NCI-H2227 (cell line): ENCODE data around the gene KLKB1.

Source experiments
- DNase-seq: peaks from one replicate; lab custom pipeline; 2025; ENCODE audit not compliant: unreplicated experiment; lab: John Stamatoyannopoulos, UW

The KLKB1 gene

DNA sequence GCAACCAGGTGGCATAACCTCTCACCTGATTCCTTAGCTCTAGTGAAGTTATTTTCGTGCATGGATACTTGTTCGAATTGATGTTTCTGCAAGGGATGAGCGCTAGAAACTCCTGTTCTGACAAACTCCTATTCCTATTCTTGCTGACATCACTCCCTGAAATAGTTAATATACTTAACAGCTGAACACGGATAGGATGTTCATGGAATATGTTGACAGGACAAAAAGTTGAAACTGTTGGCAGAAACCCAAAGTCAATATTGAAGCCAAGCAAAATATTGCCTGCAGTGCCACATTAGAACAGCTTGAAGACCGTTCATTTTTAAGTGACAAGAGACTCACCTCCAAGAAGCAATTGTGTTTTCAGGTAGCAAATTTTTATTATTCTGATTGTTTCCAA lies at the start of gene KLKB1:
Gene KLKB1 (plus strand): TSS at position 287 of the 400 bp plus-strand sequence. CDS start 689 bp downstream, outside the sequence.
- DNase-seq = no peak

DNA sequence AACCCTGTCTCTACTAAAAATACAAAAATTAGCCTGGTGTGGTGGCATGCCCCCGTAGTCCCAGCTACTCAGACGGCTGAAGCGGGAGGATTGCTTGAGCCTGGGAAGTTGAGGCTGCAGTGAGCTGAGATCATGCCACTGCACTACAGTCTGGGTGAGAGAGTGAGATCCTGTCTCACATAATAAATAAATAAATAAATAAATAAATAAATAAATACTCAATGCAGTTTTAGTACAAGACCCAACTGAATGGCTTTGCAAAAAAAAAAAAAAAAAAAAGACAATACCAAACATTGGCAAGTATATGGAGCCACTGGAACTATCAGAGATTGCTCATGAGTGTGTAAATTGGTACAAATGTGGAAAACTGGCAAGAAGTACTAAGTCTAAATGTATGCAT lies 39.2 kb upstream of the KLKB1 start:
- no peak for DNase-seq

DNA sequence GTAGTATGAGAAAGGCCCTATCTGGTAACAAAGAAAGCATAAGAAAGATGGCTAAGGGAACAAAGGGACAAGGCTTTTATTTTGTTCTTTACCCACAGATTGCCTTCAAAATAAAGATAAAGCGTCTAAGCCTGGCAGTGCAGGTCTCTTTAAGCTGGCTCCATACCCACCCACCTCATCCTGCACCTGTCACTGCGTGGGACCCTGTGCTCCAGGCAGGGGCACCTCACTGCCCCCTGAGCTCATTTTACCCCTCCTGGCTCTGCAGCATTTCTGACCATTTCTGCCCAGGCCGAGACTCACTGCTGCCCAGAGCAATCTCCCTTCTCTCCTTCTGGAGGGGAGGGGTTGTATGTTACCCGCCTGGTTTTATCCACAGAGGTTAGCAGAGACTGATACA lies 37.7 kb upstream of the KLKB1 start:
- DNase-seq = no peak

DNA sequence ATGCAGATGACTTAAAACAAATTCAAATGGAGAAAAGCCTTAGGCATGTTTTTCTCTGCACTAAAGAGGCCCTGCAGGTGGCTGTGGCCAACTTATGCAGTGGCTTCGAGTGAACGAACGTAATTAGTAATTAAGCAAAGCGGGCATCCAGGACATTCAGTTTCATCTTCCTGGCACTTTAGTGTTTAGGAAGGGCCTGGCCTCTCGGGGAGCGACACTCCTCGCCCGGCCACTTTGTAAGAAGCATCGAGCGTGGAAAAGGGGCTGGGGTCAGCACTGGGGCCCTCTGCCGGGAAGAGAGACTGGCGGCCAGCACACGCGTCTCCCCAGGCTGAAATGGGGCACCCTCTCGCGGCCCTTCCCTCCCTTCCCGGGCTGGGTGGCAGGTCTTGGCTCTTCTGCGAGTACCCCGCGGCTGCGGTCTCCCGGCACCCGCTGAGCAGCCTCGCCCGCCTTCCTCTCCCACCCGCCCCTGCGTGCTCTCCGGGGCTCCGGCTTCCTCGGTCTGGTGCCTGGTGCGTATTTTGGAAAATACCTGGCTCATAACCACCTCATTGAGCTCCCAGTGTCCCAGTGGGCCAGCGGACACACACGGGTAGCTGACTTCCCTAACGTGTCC lies 36.6 kb upstream of the KLKB1 start:
- peak; percentile 36 for DNase-seq

DNA sequence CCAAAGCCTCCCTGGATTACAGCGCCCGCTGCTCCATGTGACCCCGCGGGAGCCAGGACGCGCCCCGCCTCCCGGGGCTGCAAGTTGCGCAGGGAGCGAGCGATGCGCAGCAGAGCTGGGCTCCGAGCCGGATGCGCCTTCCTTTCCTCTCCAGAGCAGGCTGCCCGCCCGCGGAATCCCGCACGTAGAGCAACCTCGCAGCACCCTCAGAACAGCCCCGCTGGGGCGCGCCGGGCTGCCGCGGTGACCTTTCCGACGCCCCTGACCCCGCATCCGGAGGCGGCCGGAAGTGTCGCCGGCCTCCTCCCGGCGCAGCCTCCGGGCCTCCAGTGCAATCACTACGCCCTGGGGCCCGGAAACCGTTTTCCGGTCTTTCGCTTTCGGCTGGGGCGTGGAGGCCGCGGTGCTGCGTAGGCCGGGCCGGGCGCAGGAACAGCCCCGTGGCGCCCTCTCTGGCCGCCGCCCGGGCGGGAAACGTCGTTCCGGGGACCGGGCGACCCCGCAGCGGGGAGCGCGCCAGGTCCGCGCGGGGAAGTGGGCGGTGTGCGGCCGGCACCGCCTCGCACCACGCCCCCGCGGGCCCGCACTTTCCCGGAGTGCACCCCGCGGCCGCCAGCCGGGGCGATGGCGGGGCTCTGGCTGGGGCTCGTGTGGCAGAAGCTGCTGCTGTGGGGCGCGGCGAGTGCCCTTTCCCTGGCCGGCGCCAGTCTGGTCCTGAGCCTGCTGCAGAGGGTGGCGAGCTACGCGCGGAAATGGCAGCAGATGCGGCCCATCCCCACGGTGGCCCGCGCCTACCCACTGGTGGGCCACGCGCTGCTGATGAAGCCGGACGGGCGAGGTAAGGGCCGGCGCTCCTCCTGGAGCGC lies 35.9 kb upstream of the KLKB1 start, which contains the start of gene CYP4V2:
Gene CYP4V2 (plus strand): TSS at position 368 of the 866 bp plus-strand sequence. CDS start 257 bp downstream, at position 625.
- DNase-seq = peak; percentile 75

DNA sequence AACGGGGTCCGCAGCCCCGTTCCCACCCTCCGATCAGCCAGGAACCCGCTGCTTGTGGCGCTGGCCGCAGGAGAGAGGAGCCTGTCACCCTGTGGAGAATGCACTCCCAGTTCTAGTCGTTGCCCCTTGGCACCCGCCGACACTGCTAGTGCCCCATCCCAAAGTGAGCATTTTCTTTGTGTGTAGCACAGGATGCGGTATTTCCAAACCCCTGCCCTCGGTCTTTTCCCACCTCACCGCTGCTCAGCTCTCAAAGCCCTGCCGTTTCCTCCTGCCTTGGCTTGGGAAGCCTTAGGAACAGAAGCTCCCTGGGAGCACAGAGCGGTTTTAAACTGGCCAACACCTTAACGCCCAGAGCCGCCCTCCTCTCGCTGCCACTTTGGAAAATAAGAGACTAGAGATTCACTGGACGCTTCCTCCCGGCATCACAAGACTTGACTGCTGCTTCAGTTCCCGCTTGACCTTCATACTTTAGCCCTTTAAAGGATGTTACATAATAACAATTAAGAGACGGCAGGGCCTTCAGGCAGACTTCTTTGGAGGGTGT lies 35.2 kb upstream of the KLKB1 start:
- DNase-seq = peak; percentile 35

DNA sequence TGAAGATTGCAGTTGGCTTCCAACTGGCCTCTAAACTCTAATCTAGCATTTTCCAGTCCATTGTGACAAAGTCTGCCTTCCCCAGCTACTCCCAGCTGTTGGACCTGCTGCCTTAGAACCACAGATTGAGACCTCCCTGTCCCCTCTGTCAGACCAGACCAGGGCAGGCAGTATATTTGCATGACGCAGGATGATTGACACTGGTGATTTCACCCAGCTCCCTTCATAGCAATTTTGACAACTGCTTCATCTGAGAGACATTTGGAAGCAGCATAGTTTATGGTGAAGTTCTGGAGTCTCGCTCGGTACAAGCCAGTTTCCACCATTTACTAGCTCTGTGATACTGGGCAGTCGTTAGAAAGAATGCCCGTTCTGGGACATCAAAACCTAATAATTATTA lies 33.5 kb upstream of the KLKB1 start:
- no peak for DNase-seq

DNA sequence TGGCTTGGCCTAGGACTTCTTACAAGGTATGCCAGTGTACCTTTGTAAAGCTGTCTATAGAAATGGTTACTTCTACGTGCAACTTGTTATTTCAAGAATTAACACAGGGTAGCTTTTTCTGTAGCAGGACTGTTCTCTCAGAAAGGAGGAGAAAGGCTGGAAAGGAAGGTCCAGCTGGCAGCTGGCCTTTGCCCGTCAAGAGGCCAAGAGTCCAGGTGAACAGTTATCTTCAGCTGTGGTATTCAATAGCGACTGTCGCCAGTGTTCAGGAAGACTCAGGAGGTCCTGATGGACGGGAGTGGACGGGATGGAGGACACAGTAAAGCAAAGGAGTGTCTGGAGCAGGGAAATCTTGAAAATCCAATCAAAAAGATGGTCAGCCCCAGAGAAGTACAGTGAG lies 31.2 kb upstream of the KLKB1 start:
- DNase-seq = no peak

DNA sequence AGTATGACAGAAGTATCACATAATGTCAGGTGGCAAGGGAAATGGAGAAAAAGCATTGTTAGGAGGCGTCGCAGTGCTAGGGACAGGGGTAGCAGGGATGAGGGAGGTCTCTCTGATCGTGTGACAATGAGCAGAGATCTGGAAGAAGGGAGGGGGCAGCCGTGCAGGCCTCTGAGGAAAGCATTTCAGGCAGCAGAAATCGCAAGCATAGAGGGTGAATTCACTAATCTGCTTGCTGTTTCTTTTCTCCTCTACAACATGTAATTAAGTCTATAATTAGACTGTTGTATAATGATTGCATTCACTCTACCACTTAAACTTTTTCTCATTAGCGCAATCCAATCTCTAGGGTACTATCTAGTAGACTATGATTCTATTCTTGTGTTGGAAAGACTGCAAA lies 26.8 kb upstream of the KLKB1 start:
- no peak for DNase-seq

DNA sequence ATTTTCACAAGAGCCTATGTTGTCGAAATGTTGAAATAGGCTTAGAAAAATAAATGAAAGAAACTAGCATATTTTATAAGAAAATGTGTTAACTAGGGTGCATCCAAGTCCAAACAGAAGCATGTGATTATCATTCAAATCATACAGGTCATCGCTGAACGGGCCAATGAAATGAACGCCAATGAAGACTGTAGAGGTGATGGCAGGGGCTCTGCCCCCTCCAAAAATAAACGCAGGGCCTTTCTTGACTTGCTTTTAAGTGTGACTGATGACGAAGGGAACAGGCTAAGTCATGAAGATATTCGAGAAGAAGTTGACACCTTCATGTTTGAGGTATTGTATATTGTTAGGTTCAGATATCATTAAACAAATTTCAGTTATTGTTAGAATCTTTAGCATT lies 26.3 kb upstream of the KLKB1 start:
- DNase-seq = no peak

DNA sequence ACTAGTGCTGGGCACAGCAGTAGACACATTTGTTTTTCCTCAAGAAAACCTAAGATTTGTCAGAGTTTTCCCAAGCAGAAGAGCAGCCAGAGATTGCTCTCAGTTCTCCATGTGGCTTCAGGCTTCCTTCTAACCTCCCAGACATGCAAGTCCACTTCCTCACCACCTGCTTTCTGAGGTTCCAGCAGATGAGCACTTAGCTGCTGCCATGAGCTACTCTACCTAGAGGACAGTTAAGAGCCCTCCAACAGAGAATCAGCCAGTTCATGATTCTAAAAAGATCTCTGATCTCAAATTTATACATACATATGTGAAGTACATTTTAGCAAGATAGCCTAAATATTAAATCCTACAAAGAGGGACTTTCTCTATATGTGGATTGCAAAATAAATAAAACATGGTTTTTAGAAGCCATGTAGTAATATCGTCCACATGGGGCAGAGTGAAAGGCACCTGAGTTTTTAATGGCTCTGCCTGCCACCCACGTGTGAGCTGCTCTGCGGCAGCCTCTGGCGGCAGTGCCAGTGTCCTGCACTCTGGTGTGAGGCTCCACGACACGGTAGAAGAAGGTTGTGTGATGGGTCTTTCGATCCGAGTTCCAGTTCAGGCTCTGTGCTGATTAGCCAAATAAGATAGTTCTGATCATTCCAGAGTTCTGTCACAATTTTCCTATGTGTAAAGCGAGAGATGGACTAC lies 25.6 kb upstream of the KLKB1 start:
- DNase-seq = no peak

DNA sequence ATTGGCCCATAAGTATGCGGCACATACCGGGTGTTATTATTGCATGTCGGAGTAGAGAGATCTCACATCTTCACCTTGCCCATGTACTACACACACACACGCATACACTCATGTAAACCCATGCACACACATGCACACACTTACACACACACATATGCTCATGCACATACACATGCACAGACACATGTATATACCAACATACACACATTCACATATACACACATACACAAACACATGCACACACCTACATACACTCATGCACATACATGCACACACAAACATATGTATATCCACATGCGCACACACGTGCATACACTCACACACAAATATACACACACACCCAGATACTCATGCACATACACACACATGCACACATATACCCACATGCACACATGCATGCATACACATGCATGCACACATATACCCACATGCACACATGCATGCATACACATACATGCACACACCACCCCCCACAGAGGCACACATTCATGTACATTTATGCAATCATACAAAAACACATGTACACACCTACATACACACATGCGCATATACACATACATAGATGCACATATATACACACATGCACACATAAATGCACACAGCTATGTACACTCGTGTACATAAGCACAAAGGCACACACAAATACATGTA lies 24.7 kb upstream of the KLKB1 start:
- DNase-seq = no peak

DNA sequence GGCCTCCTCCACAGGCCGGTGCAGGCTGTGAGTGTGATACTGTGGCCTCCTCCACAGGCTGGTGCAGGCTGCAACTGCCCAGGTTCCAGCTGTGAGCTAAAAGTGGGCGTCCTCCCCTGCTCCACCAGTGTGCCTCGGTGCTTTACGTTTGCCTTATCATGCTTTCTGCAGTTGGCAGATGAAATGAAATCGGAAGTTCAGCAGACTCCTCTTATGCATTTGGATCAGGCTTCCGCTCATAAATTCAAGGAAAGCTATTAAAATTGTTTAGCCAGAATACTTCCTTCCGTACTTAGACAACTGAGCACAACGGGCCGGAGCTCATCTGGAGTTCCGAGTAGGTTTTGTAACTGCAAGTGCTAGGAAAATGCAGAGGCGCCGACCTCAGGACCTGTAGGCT lies 23.9 kb upstream of the KLKB1 start:
- no peak for DNase-seq

DNA sequence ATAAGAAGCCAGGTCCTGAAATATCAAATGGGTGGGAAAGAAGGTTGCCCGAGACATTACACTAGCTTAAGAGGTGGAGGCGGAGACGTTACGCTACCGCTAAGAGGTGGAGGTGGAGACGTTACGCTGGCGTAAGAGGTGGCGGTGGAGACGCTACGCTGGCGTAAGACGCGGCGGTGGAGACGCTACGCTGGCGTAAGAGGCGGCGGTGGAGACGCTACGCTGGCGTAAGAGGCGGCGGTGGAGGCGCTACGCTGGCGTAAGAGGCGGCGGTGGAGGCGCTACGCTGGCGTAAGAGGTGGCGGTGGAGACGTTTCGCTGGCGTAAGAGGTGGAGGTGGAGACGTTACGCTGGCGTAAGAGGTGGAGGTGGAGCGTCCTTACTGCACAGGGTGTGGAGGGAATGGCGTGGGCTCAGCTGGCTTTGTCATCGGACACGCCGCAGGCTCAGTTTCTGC lies 23.2 kb upstream of the KLKB1 start:
- no peak for DNase-seq

DNA sequence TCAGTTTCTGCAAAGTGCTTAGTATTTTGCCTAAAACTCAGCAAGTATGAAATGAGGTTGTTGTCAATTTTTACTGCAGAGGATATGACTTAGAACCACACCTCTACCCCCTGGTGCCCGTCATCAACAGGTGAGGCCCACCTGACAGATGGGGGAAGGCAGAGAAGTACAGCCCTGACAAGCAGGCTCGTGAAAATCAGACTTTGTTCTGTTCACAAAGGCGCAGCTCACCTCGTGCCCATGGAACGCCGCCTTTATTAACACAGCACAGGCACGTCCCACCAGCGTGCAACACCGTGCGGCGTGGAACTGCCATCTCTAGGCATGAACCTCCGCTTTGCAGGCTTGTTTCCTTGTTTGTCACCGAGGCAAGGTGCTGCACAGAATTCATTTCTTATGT lies 22.6 kb upstream of the KLKB1 start:
- no peak for DNase-seq

DNA sequence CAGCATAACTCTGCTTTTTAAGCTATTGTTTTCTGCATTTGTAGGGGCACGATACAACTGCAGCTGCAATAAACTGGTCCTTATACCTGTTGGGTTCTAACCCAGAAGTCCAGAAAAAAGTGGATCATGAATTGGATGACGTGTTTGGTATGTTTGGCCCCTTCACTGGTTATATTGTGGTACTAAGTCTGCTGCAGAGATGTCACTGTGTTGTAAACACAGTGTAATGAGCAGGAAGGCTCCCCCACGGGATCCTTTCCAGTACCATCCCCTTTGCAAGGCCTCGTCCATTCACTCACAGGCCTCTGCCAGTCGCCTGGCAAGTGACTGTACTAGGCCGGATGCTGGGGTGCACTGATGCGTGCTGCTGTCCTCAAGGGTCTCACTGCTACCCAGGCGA lies 22.2 kb upstream of the KLKB1 start:
- no peak for DNase-seq

DNA sequence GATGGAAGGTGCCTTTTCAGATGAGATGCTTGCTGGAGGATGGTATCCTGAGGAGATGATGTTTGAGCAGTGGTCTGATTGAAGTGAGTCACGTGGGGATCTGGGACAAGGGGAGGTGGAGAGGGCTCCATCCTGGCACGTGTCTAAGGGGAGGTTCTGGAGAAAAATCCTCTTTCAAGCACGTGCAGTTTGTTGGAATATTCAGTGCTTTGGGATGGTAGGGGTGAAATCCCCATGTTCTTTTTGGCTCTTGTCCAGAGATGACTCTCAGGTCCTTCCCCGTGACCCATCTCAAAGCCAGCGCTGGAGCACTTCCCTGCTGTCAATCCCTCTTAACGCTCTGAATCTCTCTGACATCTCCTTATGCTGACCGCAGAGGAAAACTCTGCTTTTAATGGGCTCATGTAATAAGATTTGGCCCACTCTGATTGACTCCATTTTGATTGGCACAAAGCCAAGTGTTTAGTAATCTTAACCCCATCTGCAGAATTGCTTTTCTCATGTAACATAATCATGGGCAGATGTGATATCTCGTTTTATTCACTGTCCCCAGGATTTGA lies 10.8 kb upstream of the KLKB1 start:
- peak; percentile 36 for DNase-seq

DNA sequence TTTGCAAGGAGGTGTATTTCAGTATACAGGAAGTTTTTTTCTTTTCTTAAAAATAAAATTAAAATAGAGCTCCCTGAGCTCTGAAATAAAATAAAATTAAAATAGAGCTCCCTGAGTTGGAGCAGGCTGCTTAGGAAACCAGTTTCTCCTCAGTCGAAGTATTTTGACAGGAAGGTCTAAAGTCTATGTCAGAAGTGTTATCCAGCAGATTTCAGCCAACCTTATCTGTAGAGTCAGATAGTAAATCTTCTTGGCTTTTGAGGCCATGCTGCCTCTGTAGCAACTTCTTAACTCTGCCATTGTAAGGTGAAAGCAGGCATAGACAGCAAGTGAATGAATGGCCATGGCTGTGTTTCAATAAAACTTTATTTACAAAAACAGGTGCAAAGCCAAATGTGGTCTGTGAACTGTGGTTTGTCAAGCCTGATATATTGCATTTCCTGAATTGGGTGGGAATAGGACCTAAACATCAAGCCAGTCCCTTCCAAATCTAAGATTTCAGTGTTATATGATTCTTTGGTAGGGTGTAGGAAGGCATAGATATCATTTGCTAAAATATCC lies 9.5 kb upstream of the KLKB1 start:
- DNase-seq = no peak

DNA sequence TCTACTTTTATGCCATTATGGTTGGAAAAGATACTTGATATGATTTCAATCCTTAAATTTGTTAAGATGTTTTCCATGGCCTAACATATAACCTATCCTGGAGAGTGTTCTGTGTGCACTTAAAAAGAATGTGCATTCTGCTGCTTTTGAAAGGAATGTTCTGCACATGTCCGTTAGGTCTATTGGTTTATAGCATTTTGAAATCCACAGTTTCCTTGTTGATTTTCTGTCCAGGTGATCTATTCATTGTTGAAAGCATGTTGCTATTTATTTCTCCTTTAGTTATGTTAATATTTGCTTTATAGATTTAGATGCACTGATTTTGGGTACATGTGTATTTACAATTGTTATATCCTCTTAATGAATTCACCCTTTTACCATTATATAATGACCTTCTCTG lies 5.7 kb upstream of the KLKB1 start:
- DNase-seq = no peak

DNA sequence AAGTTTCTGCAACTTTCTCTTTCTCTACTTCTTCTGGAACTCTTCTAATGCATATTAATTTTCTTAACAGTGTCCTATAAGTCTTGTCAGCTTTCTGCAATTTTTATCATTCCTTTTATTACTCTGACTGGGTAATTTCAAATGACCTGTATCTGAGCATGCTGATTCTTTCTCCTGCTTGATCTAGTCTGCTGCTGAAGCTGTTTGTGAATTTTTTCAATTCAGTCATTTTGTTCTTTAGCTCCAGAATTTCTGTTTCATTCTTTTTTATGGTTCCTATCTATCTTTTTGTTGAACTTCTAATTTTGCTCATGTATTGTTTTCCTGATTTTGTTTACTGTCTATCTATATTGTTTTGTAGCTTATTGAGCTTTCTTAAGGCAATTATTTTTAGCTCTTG lies 1.5 kb upstream of the KLKB1 start:
- no peak for DNase-seq
